Tibial artery (tissue), 4 donors: ENCODE measurements around the gene TBX19.

Experiments
- DNase-seq, 2 donors: peaks; one replicate each; pipeline ENCODE4 v3.0.0-alpha.2; 2019
- H3K27ac ChIP-seq, 2 donors: fragments of 200-600 bp; sonication (generic) in 1 of 2; 1 replicate in 1 of 2; 2 replicates in 1 of 2; pipeline ENCODE4 v1.5.1; 2018 to 2019; ENCODE audit warnings: mild to moderate bottlenecking in 1 of 2
- H3K27me3 ChIP-seq, 2 donors: fragments of 200-600 bp; sonication (generic) in 1 of 2; one replicate each; pipeline versions ENCODE4 v1.5.1 to v1.6.0; 2016 to 2019
- H3K36me3 ChIP-seq, 3 donors: fragments of 200-600 bp; sonication (generic) in 2 of 3; one replicate each; pipeline ENCODE4 v1.5.1; 2016 to 2019; ENCODE audit warnings: mild to moderate bottlenecking in 2 of 3
- H3K4me1 ChIP-seq, 4 donors: fragments of 200-600 bp; sonication (generic) in 2 of 4; 1 replicate in 3 of 4; 2 replicates in 1 of 4; pipeline ENCODE4 v1.5.1; 2016 to 2019
- H3K4me3 ChIP-seq, 2 donors: fragments of 200-600 bp; sonication (generic) in 1 of 2; 1 replicate in 1 of 2; 2 replicates in 1 of 2; pipeline ENCODE4 v1.5.1; 2018 to 2019; ENCODE audit warnings: mild to moderate bottlenecking in 2 of 2
- H3K9me3 ChIP-seq, 3 donors: fragments of 200-600 bp; sonication (generic) in 1 of 3; one replicate each; pipeline ENCODE4 v1.5.1; 2016 to 2019
- intact Hi-C: fragments of 100-400 bp; cut with DNase I; formaldehyde crosslinking; loops from one replicate; pipeline ENCODE4 v1.15.0; 2023; ENCODE audit warnings: low total_unique reads
- TF ChIP-seq, protein P1 (sequence below), 2 experiments: fragments of 200-600 bp in 1 of 2; fragments of 450-650 bp in 1 of 2; IDR thresholded peaks; one replicate each; pipeline ENCODE4 v1.5.1; 2017 to 2019; ENCODE audit warnings: antibody characterized with exemption in 2 of 2, mild to moderate bottlenecking in 1 of 2, moderate library complexity in 1 of 2

The TBX19 gene

GRCh38 chr1:168243198-168243597, 37.5 kb upstream of the TBX19 start:
- peaks cover 0 to 25% (median 17%) of the 10 kb centered on the region in 4 donors for H3K4me1 ChIP-seq
- H3K36me3 ChIP-seq = peaks cover 40 to 89% (median 51%) of the 10 kb centered on the region in 3 donors
- H3K27me3 ChIP-seq = no peaks in the 10 kb centered on the region
- intact Hi-C loops = no loop called here
- H3K27ac ChIP-seq = peak overlapping the region in 1 of 2 donors; percentile 49
- DNase-seq = no peak
- no peak overlapping the region for H3K4me3 ChIP-seq
- TF ChIP-seq, protein P1, sequence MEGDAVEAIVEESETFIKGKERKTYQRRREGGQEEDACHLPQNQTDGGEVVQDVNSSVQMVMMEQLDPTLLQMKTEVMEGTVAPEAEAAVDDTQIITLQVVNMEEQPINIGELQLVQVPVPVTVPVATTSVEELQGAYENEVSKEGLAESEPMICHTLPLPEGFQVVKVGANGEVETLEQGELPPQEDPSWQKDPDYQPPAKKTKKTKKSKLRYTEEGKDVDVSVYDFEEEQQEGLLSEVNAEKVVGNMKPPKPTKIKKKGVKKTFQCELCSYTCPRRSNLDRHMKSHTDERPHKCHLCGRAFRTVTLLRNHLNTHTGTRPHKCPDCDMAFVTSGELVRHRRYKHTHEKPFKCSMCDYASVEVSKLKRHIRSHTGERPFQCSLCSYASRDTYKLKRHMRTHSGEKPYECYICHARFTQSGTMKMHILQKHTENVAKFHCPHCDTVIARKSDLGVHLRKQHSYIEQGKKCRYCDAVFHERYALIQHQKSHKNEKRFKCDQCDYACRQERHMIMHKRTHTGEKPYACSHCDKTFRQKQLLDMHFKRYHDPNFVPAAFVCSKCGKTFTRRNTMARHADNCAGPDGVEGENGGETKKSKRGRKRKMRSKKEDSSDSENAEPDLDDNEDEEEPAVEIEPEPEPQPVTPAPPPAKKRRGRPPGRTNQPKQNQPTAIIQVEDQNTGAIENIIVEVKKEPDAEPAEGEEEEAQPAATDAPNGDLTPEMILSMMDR (IDR thresholded peaks at IDR 0.05) = no peak
- H3K9me3 ChIP-seq = no peaks in the 10 kb centered on the region

DNA sequence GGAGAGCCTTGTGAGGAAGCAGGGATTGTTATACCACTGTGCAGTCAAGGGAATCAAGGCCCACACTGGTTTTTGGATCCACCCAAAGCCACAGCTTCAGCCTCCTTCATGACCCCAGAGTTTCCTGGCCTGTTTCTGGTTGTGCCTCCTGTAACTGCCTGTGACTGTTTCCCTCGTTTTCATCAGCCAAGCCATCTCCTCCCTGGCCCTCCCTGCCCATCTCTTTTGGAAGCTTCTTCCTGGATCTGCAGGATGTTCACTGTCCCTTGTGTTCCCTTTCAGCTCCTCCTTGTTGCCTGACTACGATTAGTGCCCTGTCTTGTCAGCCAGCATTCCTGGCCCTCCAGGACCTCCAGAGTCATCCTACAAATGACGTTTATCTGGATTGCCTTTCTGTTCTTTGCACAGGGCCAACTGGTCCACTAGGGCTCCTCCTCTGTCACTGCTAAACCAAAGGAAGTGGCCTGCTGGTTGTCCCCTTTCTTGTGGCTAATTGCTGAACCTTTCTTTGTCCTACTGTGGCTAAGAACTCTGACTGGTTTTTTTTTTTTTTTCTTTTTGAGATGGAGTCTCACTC, 37.0 kb upstream of the TBX19 start:
- Histone ChIP-seq H3K27me3 (no peaks in the 10 kb centered on the region), H3K9me3 (no peaks in the 10 kb centered on the region), H3K27ac (peak overlapping the region in 1 of 2 donors; percentile 49), H3K4me3 (no peak overlapping the region), H3K4me1 (peaks cover 0 to 28% (median 17%) of the 10 kb centered on the region in 4 donors), H3K36me3 (peaks cover 37 to 84% (median 45%) of the 10 kb centered on the region in 3 donors)
- TF ChIP-seq, protein P1 (IDR thresholded peaks at IDR 0.05) = no peak
- DNase-seq = no peak
- intact Hi-C loops = no loop called here

DNA sequence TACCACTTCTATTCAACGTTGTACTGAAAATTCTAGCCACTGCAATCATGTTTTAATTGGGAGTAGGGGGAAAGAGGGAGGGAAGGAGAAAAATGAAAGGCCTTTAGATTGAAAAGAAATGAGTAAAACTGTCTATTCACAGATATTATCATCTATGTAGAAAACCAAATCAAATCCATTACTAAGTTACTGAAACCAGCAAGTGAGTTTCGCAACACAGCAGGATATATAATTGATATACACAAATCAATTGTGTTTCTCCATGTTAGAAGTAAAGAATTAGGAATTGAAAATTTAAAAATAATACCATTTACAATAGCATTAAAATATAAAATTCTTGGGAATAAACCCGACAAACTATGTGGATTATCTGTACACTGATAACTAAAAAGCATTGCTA, 35.6 kb upstream of the TBX19 start:
- intact Hi-C loops = no loop called here
- DNase-seq = no peak
- no peak overlapping the region for H3K27ac ChIP-seq
- H3K36me3 ChIP-seq = peaks cover 23 to 80% (median 41%) of the 10 kb centered on the region in 3 donors
- peaks cover 0 to 28% (median 17%) of the 10 kb centered on the region in 4 donors for H3K4me1 ChIP-seq
- no peaks in the 10 kb centered on the region for H3K27me3 ChIP-seq
- no peaks in the 10 kb centered on the region for H3K9me3 ChIP-seq
- TF ChIP-seq, protein P1 (IDR thresholded peaks at IDR 0.05) = no peak
- no peak overlapping the region for H3K4me3 ChIP-seq

DNA sequence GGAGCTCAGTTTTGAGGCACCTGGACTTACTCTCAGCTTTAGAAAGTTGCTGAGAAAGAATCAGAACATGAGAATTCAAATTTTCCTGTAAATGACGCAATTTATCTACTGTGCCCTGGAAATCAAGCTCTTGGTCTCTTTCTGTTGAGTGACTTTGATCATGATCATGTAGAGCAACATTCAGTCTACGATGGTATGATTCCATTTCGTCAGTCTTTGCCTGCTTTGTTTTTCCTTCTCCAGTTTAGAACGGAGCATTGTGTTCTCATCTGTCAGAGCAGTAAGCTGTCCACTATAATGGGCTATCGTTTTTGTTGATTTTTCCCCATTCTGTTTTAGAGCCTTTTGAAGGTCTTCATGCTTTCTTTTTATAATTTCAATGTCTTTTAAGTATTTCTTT, 34.2 kb upstream of the TBX19 start:
- TF ChIP-seq, protein P1 (IDR thresholded peaks at IDR 0.05) = no peak
- H3K9me3 ChIP-seq = no peaks in the 10 kb centered on the region
- peaks cover 0 to 28% (median 17%) of the 10 kb centered on the region in 4 donors for H3K4me1 ChIP-seq
- DNase-seq = no peak
- peaks cover 16 to 77% (median 42%) of the 10 kb centered on the region in 3 donors for H3K36me3 ChIP-seq
- H3K4me3 ChIP-seq = no peak overlapping the region
- no peaks in the 10 kb centered on the region for H3K27me3 ChIP-seq
- intact Hi-C loops = no loop called here
- no peak overlapping the region for H3K27ac ChIP-seq

- TF ChIP-seq, protein P1 (IDR thresholded peaks at IDR 0.05) = no peak
- Histone ChIP-seq H3K9me3 (peaks cover 0 to 15% (median 2%) of the 10 kb centered on the region in 3 donors), H3K36me3 (peaks cover 14 to 48% (median 25%) of the 10 kb centered on the region in 3 donors), H3K27me3 (no peaks in the 10 kb centered on the region), H3K4me3 (no peak overlapping the region), H3K27ac (no peak overlapping the region), H3K4me1 (peaks cover 0 to 17% (median 0%) of the 10 kb centered on the region in 4 donors)
- intact Hi-C loops = no loop called here
- DNase-seq = no peak
These were observed 28.4 kb upstream of the TBX19 start for GRCh38 chr1:168252204-168252733.
